Stimulated activated naive B cell treated with anti-CD40 and anti-IgM and Interleukin-4, amounts not matched to agents 10 μg/mL and 1 μg/mL and 100 μg/mL, for 72 hours (primary cell): ENCODE measurements around the gene KRTAP19-3.

Experiments
- ATAC-seq, 2 donors: fragments of 150-1000 bp; cut with Tn5 transposase; replicated peaks; 2 replicates each; pipeline ENCODE4 v1.10.0; 2021; ENCODE audit warnings: moderate library complexity in 1 of 2
- DNase-seq: peaks from one replicate; pipeline ENCODE4 v3.0.0; 2021
- H3K27ac Mint-ChIP-seq: one replicate; pipeline ENCODE4 v1.8.0; 2022; ENCODE audit warnings: mild to moderate bottlenecking, mixed read lengths
- H3K27me3 Mint-ChIP-seq, 2 donors: one replicate each; pipeline ENCODE4 v1.8.0; 2022; ENCODE audit warnings: mixed read lengths in 2 of 2
- H3K36me3 Mint-ChIP-seq, 2 donors: one replicate each; pipeline ENCODE4 v1.8.0; 2022; ENCODE audit warnings: mixed read lengths in 2 of 2, mild to moderate bottlenecking in 1 of 2
- H3K4me1 Mint-ChIP-seq, 2 donors: one replicate each; pipeline ENCODE4 v1.8.0; 2022; ENCODE audit warnings: mixed read lengths in 2 of 2, mild to moderate bottlenecking in 1 of 2
- H3K4me3 Mint-ChIP-seq, 2 donors: one replicate each; pipeline ENCODE4 v1.8.0; 2022; ENCODE audit warnings: mild to moderate bottlenecking in 2 of 2, mixed read lengths in 2 of 2, moderate library complexity in 1 of 2
- H3K9me3 Mint-ChIP-seq, 2 donors: one replicate each; pipeline ENCODE4 v1.8.0; 2022; ENCODE audit warnings: mixed read lengths in 2 of 2, mild to moderate bottlenecking in 1 of 2

The KRTAP19-3 gene

DNA sequence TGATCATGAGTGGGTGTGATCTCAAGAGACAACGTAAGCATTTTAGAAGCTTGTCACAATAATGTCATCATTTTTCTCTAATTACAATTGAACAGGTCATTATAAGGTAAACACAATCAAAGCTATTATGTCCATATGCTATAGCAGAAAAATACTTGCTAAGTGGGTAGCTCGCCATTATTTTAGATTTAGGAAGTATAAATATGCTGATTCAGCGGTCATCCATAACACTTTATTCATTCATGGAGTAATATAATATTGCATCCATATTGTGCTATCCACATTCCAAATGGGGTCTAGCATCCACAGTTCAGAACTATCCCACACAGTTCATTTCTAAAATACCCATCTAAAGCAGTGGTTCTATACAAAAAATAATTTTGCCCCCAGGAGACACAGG, 43.3 kb downstream of the KRTAP19-3 start:
- ATAC-seq (no peak), DNase-seq (no peak)
- Mint-ChIP-seq H3K4me3 (no peak overlapping the region), H3K27ac (no peak overlapping the region), H3K4me1 (no peaks in the 10 kb centered on the region), H3K9me3 (peaks cover 0 to 2% of the 10 kb centered on the region in 2 donors), H3K27me3 (no peaks in the 10 kb centered on the region), H3K36me3 (no peaks in the 10 kb centered on the region)

DNA sequence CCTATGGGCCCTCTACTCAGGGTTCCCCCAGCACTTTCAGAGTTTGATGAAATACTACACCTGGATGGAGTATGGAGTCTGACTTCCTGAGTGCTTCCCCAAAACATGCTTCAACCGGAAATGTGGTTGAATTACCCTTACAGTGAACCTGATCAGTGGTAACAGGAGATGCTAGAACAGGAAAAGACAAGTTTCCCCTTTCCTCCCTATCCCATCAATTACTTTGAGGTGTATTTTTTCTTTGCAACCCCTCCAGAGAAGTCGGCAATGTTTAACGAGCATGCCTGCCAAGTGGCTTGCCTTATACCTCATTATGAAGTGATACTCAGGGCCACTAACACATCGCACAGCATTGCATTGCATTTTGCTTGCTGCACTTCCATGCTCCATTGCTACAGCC, 44.8 kb downstream of the KRTAP19-3 start:
- no peak overlapping the region for H3K27ac Mint-ChIP-seq
- no peak overlapping the region for H3K4me3 Mint-ChIP-seq
- H3K4me1 Mint-ChIP-seq = no peaks in the 10 kb centered on the region
- no peaks in the 10 kb centered on the region for H3K27me3 Mint-ChIP-seq
- H3K9me3 Mint-ChIP-seq = peaks cover 2 to 7% of the 10 kb centered on the region in 2 donors
- ATAC-seq = no peak
- DNase-seq = no peak
- no peaks in the 10 kb centered on the region for H3K36me3 Mint-ChIP-seq

DNA sequence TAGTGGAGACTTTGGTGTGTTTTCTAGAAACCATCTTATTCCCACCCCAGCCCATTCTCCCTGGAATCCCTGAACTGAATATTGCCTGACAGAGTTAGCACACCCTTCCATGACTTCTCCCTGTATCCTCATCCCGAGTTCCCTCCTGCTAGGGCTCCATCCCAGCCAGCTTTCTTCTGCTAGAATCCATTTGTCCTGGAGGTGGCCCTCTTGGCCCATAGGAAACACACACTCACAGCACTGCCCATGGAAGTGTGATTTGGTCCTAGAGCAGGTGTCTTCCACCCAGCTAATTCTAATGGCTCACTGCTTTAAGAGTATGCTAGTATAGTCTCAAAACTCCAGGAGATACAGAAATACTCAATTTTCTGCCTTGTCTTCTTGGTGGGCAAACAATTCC, 47.6 kb downstream of the KRTAP19-3 start:
- no peak overlapping the region for H3K4me3 Mint-ChIP-seq
- no peaks in the 10 kb centered on the region for H3K36me3 Mint-ChIP-seq
- no peaks in the 10 kb centered on the region for H3K27me3 Mint-ChIP-seq
- H3K9me3 Mint-ChIP-seq = peaks cover 5 to 7% of the 10 kb centered on the region in 2 donors
- H3K27ac Mint-ChIP-seq = no peak overlapping the region
- ATAC-seq = no peak
- H3K4me1 Mint-ChIP-seq = no peaks in the 10 kb centered on the region
- DNase-seq = no peak

- no peaks in the 10 kb centered on the region for H3K27me3 Mint-ChIP-seq
- no peaks in the 10 kb centered on the region for H3K4me1 Mint-ChIP-seq
- ATAC-seq (no peak), DNase-seq (no peak)
- no peak overlapping the region for H3K27ac Mint-ChIP-seq
- H3K9me3 Mint-ChIP-seq = peaks cover 5 to 7% of the 10 kb centered on the region in 2 donors
- H3K36me3 Mint-ChIP-seq = no peaks in the 10 kb centered on the region
- H3K4me3 Mint-ChIP-seq = no peak overlapping the region
Observed at GRCh38 chr21:30443226-30443625, 48.6 kb downstream of the KRTAP19-3 start.
